Measurements from ENCODE around the gene LCORL.
"Not testable (repeated sequence)": the region's sequence is repeated elsewhere in the genome, so short reads cannot be mapped to it uniquely, and the experiment has no call there.

The LCORL gene

GRCh38 chr4:18051281-18051680, 29.7 kb upstream of the LCORL start:
- TF ChIP-seq CTCF (IDR thresholded peaks at IDR 0.05; ENCODE audit: low read depth, low read length), result no peak
- H3K4me3 ChIP-seq (ENCODE audit: low read depth, low read length), result no peak overlapping the region

DNA sequence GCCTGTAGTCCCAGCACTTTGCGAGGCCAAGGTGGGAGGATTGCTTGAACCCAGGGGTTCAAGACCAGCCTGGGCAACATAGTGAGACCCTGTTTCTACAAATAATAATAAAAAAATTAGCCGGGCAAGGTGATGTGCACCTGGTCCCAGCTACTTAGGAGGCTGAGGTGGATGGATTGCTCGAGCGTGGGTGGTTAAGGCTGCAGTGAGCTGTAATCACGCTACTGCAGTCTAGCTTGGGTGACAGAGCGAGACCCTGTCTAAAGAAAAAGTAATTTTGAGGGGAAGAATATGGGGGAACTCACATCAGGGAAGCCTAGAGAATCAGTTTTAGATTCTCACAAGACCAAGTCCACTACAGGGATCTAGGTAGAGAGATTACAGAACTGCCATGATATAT, 28.9 kb upstream of the LCORL start:
- TF ChIP-seq CTCF (IDR thresholded peaks at IDR 0.05; ENCODE audit: low read depth, low read length), result no peak
- H3K4me3 ChIP-seq (ENCODE audit: low read depth, low read length), result no peak overlapping the region

DNA sequence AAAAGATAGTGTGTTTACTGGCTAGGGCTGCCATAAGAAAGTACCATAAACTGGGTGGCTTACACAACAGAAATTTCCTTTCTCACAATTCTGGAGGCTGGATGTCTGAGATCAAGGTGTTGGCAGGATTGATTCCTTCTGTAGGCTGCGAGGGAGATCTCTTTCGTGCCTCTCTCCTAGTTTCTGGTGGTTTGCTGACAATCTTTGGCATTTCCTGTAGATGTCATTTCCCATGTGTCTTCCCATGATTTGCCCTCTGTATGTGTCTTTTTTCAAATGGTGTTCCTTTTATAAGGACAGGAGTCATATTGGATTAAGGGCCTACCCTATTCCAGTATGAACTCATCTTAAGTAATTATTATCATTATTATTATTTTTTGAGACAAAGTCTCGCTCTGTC, 27.9 kb upstream of the LCORL start:
- no peak overlapping the region for H3K4me3 ChIP-seq (ENCODE audit: low read depth, low read length)
- TF ChIP-seq CTCF (IDR thresholded peaks at IDR 0.05; ENCODE audit: low read depth, low read length), result no peak

- no peak for TF ChIP-seq CTCF (IDR thresholded peaks at IDR 0.05; ENCODE audit: low read depth, low read length)
- H3K4me3 ChIP-seq (ENCODE audit: low read depth, low read length), result no peak overlapping the region
Measured at GRCh38 chr4:18042754-18043153, 21.2 kb upstream of the LCORL start.

GRCh38 chr4:18042012-18042411, 20.5 kb upstream of the LCORL start:
- no peak for TF ChIP-seq CTCF (IDR thresholded peaks at IDR 0.05; ENCODE audit: low read depth, low read length)

DNA sequence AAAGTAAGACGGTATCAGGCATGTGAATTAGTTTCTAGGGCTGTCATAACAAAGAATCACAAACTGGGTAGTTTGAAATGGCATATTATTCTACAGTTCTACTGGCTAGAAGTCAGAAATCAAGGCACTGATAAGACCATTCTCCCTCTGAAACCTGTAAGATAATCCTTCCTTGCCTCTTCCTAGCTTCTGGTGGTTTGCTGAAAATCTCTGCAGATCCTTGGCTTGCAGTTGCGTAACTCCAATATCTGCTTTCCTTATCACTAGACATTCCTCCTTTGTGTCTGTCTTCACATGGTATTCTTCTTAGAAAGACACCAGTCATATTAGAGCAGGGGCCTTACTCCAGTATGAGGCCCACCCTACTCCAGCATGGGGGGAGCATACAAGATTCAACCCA, 19.6 kb upstream of the LCORL start:
- H3K4me3 ChIP-seq (ENCODE audit: low read depth, low read length), result no peak overlapping the region
- no peak for TF ChIP-seq CTCF (IDR thresholded peaks at IDR 0.05; ENCODE audit: low read depth, low read length)

More at GRCh38 chr4:18042012-18042411, 20.5 kb upstream of the LCORL start:
- no peak overlapping the region for H3K4me3 ChIP-seq (ENCODE audit: low read depth, low read length)

DNA sequence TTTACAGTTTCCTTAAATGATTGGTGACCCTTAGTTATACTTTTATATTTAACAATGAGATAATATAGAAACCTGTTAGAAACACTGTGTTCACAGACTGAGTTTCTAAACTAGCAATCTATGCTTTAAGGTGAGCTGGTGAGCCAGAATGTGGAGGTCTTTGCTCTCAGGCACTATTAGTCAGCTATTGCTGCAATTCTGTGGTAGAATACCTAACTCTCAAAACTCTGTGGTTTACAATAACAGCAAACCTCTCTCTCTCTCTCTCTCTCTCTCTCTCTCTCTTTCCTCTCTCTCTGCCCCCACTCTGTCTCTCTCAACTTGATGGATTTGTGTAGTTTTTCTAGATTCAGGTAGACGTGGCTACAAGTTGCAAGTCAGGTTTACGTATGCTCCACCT, 17.6 kb upstream of the LCORL start:
- TF ChIP-seq CTCF (IDR thresholded peaks at IDR 0.05; ENCODE audit: low read depth, low read length), result no peak
- no peak overlapping the region for H3K4me3 ChIP-seq (ENCODE audit: low read depth, low read length)

DNA sequence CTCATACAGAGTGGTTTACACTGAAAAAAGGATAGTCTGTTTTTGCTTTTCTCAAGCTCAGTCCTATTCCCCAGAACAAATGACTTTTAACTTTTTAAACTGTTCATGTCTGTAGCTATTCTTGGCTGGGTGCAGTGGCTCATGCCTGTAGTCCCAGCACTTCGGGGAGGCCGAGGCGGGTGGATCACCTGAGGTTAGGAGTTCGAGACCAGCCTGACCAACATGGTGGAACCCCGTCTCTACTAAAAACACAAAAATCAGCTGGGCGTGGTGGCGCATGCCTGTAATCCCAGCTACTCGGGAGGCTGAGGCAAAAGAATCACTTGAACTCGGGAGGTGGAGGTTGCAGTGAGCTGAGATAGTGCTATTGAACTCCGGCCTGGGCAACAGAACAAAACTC, 14.8 kb upstream of the LCORL start:
- H3K4me3 ChIP-seq (ENCODE audit: low read depth, low read length), result not testable (repeated sequence)
